ENCODE measurements around the gene CLEC14A.

- TF ChIP-seq SIN3A (IDR thresholded peaks at IDR 0.05; ENCODE audit: borderline replicate concordance, insufficient read depth, low read length): no peak
- no peak for TF ChIP-seq POLR2AphosphoS5 (IDR thresholded peaks at IDR 0.05; ENCODE audit: low read depth, low read length)
- TF ChIP-seq TAF1 (IDR thresholded peaks at IDR 0.05; ENCODE audit: borderline replicate concordance, insufficient read depth, low read length): no peak
These were observed 3.7 kb downstream of the CLEC14A start for GRCh38 chr14:38252066-38252710.
